ENCODE results near the gene KLHL3.

Gene KLHL3

DNA sequence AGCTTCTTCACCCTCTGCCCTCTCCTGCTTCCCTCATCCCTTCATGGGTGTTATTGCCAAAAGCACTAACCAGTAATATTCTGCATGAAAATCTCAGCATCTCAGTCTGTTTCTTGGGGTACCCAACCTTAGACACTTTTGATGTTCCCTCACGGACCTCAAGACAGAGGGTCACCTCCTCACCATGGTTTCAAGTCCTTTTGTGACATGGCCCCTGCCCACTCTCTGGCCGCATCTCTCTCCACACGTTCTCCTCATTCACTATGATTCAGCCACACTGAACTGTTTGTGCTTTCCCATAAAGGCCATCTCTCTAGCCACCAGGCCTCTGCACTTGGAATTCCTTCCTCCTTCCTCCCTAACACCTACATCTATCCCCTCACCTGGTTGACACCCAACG, 125.3 kb downstream of the KLHL3 start:
- ChIA-PET CTCF (no interaction called here), POLR2A (no interaction called here)
- no peak overlapping the region for H3K4me3 ChIP-seq (ENCODE audit: low read depth, low read length)
- TF ChIP-seq, protein P1, sequence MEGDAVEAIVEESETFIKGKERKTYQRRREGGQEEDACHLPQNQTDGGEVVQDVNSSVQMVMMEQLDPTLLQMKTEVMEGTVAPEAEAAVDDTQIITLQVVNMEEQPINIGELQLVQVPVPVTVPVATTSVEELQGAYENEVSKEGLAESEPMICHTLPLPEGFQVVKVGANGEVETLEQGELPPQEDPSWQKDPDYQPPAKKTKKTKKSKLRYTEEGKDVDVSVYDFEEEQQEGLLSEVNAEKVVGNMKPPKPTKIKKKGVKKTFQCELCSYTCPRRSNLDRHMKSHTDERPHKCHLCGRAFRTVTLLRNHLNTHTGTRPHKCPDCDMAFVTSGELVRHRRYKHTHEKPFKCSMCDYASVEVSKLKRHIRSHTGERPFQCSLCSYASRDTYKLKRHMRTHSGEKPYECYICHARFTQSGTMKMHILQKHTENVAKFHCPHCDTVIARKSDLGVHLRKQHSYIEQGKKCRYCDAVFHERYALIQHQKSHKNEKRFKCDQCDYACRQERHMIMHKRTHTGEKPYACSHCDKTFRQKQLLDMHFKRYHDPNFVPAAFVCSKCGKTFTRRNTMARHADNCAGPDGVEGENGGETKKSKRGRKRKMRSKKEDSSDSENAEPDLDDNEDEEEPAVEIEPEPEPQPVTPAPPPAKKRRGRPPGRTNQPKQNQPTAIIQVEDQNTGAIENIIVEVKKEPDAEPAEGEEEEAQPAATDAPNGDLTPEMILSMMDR (IDR thresholded peaks at IDR 0.05; ENCODE audit: insufficient read depth, low read length, missing control alignments): no peak
- DNase-seq (ENCODE audit: low read depth, low spot score): no peak

DNA sequence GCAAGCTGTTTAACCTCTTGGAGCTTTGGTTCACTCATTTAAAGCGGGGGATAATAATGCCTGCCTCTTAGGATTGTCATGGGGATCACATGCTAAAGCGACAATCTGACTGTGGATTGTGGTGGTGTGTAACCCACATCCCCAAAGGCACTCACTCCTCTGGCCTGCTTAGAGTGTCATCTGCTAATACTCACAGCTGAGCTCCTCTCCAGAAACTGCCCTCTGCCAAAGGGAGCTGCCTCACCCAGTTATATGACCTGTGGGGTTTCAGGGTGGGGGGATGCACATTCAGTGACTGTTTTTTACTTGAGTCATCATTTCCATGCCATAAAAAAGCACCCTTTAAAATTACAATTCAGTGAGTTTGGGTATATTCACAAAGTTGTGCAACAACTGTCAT, 126.8 kb downstream of the KLHL3 start:
- no peak overlapping the region for H3K4me3 ChIP-seq (ENCODE audit: low read depth, low read length)
- TF ChIP-seq, protein P1 (IDR thresholded peaks at IDR 0.05; ENCODE audit: insufficient read depth, low read length, missing control alignments): no peak
- peak; percentile 29 for DNase-seq (ENCODE audit: low read depth, low spot score)
- CTCF ChIA-PET: interaction anchor here (0.9 to 1.1 kb wide), 2 partner anchors 9 to 289 kb away, joined by 3 read pairs; no protein-coding TSS in a partner anchor
- POLR2A ChIA-PET: no interaction called here

DNA sequence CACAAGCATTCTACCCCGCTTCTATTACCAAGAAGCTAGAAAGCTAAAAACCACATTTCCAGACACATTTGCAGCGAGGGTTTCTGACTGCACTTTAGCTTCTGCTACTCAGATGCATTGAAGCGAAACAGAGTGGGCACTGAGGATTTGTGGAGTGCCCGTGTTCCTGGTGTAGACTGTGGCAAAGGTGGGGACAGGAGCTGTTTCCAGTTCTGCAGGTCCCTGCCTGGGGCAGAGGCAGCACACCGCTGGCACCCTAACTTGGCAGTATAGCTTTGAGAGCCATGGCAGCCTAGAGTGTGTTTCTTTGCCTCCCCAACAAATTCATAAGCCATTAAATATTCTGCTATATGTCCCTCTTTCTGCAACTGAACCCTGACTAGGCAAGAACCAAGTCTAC, 128.1 kb downstream of the KLHL3 start:
- H3K4me3 ChIP-seq (ENCODE audit: low read depth, low read length): no peak overlapping the region
- TF ChIP-seq, protein P1 (IDR thresholded peaks at IDR 0.05; ENCODE audit: insufficient read depth, low read length, missing control alignments): no peak
- ChIA-PET POLR2A (no interaction called here), CTCF (interaction anchor here (0.9 to 1.7 kb wide), 4 partner anchors 10 to 805 kb away, joined by 3 to 6 read pairs (median 3); no protein-coding TSS in a partner anchor)
- no peak for DNase-seq (ENCODE audit: low read depth, low spot score)

DNA sequence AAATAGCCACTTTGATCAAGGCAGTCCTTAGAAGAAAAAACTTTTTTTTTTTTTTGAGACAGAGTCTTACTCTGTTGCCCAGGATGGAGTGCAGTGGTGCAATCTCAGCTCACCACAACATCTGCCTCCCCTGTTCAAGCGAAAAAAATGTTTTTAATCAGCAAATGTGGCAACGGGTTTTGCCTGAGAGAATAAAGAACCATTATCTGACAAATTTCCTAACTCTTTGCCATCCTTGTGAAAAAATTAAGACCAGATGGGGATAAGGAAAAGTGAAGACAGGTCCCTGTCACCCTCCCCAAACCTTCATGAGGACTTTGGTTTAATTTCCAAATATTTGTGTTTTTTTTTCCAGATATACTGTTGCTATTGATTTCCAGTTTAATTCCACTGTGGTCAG, 129.5 kb downstream of the KLHL3 start:
- H3K4me3 ChIP-seq (ENCODE audit: low read depth, low read length): no peak overlapping the region
- ChIA-PET POLR2A (no interaction called here), CTCF (interaction anchor here (1.2 to 1.7 kb wide), 2 partner anchors 261 to 286 kb away, joined by 3 to 6 read pairs; no protein-coding TSS in a partner anchor)
- no peak for DNase-seq (ENCODE audit: low read depth, low spot score)
- TF ChIP-seq, protein P1 (IDR thresholded peaks at IDR 0.05; ENCODE audit: insufficient read depth, low read length, missing control alignments): no peak

DNA sequence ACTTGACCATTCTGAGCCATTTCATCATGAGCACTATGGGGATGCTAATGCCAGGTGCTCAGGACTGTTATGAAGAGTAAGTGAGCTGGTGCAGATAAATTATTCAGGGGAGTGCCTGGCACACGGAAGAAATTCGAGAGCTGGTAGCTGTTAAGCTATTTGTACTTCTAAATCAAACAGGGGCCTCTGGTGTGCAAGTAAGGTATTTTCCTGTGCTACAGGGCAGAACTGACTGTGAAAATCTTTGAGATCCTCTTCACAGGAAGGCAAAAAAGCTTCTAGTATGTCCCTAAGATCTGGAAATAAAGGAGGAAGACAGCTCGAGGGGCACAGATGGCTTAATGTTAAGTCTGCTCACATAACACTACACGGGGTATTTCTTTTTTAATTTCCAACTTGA, 130.5 kb downstream of the KLHL3 start:
- CTCF ChIA-PET: interaction anchor here (1.0 to 3.2 kb wide), 5 partner anchors 109 to 803 kb away, joined by 3 to 15 read pairs (median 4); no protein-coding TSS in a partner anchor
- no peak overlapping the region for H3K4me3 ChIP-seq (ENCODE audit: low read depth, low read length)
- POLR2A ChIA-PET: no interaction called here
- TF ChIP-seq, protein P1 (IDR thresholded peaks at IDR 0.05; ENCODE audit: insufficient read depth, low read length, missing control alignments): peak; percentile 34
- DNase-seq (ENCODE audit: low read depth, low spot score): no peak

DNA sequence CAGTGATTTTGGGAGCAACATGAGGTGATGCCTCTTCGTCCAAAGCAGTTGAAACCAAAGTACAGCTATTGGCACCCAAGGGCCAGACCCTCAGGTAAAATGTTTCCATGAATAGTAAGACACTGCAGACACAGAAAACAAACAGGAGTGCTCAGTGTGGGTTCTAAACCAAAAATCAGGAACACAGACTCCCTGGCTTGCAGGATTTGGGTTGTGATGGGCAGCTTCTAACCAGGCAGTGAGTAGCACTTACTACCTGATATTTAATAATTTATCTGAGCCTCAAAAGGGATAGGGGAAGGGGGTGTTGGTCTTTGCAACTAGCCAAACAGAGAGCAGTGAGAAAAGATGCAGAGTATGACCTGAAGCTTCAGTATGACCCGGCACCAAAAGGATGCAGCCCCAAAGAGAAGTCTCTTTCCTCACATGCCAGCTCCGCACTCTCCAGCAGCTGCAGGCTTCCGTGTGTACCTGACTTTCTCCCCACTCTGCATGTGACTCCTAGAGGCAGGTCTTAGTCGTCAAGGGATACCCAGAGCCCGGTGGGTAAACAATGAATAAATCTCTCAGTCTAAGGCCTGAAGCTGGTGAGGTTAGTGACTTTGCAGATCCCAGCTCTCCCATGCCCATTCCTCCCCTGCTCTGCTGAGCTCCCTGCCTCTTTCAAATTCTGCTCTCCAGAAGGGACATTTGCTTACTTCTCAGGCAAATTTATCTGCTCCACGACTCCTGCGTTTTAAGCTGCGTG, 131.4 kb downstream of the KLHL3 start:
- POLR2A ChIA-PET: no interaction called here
- no peak overlapping the region for H3K4me3 ChIP-seq (ENCODE audit: low read depth, low read length)
- TF ChIP-seq, protein P1 (IDR thresholded peaks at IDR 0.05; ENCODE audit: insufficient read depth, low read length, missing control alignments): no peak
- CTCF ChIA-PET: interaction anchor here (1.0 to 3.2 kb wide), 5 partner anchors 108 to 802 kb away, joined by 3 to 15 read pairs (median 4); no protein-coding TSS in a partner anchor
- no peak for DNase-seq (ENCODE audit: low read depth, low spot score)
